HuH-7.5 (cell line): ENCODE results near the gene BTD.

ENCODE experiments used
- DNase-seq: peaks from one replicate; pipeline ENCODE4 v3.0.0; 2011; ENCODE audit warnings: low spot score

Gene BTD

DNA sequence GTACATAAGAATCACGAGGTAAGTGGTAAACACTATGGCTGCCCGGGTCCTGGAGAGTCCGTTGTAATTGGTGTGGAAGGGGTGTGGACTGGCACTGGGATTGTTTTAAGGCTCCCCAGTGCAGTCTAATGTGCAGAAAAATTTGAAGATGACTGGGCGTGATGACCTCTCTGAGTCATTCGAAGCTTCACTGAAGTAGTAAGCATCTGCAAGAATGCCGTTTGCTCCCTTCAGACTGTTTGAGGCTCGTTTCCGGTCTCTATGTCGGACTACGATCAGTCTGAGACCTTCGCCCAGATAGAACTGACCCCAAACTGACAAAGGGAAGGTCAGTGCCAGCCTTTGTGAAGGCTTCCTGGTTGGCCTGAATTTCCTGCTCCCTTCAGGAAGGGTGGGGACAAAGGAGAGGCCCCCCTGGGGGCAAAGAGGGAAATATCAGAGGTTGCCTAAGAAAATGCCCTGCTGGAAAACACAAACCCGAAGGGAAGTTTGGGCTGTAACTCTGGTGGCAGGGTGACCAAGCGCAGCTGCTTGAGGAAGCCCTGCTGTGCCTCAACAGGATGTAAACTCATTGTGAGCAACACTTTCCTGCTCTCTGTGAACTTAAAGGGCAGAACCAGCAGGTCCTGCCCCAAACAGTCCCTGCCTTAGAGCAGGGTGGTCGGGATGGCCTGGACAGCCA, 34.6 kb downstream of the BTD start:
- no peak for DNase-seq

DNA sequence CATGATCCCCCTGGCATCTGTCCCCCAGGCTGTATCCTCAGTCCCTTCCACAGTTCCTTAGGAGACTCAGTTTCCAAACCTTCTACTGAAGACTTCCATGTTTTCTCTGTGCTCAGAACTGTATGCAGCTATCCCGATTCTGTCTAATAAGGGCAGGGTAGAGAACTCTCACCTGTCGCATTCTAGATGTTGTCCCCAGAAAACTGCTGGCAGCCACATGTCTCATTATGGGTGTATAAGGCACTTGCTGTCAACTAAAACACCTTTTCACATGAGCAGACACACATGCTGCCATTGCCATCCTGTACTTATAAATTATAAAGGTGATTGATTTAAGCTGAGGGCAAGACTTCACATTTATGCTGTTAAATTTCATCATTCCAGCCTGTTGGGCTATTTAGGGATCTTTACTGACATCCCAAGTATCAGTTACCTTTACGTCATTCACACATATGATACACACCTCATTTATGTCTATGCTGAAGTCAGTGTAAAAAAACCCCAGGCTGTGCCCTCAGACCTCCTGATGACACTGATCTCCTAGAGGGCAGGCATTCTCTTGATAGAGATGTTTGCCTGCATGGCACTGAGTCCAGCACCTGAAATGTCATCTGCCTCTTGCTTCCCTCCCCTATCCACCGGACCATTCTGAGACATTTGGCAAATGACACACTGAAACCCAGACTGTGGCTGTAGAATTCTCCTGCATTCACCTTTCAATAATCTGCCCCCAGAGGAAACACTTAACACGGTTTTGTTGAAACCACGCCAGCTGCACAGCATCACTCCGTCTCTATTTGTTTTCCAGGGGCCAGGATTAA, 35.8 kb downstream of the BTD start:
- DNase-seq: no peak

DNA sequence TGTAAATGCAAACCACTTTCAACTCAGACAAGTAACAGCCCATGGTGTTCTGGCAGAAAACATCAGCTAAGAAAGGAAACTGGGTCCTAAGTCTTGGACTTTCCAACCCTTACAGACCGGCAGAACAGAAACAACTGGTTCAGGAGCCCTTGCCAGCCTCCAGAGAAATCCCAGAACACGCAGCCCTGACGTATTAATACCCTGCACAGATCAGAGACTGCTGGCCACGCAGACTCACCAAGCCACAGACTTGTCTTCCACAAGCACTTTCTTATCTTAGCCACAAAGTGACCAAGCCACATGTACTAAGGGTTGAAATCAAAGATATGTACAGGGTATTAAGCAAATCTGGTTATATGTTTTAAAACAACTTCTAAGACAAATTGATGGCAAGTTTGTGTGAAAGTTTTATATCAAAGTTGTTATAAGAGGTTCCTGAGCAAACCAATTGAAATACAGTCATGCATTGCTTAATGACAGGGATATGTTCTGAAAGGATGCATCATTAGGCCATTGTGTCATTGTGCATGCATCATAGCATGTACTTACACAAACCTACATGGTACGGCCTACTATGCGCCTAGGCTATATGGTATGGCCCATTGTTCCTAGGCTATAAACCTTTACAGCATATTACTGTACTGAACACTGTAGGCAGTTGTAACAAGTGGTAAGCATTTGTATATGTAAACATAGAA, 36.8 kb downstream of the BTD start:
- DNase-seq: no peak

GRCh38 chr3:15638891-15639262, 37.3 kb downstream of the BTD start:
- DNase-seq: no peak

GRCh38 chr3:15645246-15645645, 43.7 kb downstream of the BTD start:
- DNase-seq: no peak

DNA sequence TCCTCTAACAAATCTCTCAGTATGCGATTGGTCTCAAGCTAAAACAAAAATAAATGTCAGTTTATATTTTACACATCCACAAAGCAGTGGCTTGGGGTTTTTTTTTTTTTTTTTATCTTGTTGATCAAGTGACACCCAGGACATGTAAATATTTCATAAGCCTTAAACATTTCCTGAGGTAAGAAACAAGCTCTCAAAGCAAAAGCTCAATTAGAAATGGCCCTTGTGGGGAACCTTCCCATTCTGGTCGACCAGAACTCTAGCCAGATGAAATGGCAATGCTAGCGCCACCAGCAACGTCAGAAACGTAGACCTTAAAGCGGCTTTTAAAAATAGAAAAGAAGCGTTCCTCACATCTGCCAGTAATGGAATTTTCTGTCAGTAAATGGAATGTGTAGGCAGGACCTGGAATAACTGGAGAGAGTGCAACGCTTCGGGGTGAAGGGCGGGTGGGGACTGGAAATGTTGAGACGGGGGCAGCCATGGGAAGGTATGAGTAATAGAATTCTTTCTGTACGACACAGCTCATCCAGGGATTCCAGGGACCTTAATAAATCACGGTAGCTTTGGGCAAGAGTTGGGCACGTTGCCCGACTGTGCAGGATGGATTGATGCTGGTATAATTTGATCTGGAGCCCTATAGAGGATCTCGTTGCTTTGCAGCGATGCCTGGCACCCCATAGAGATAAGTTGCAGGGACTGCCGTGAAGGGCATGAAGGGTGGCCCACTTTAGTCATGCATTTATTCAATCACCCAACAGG, 44.4 kb downstream of the BTD start:
- no peak for DNase-seq

DNA sequence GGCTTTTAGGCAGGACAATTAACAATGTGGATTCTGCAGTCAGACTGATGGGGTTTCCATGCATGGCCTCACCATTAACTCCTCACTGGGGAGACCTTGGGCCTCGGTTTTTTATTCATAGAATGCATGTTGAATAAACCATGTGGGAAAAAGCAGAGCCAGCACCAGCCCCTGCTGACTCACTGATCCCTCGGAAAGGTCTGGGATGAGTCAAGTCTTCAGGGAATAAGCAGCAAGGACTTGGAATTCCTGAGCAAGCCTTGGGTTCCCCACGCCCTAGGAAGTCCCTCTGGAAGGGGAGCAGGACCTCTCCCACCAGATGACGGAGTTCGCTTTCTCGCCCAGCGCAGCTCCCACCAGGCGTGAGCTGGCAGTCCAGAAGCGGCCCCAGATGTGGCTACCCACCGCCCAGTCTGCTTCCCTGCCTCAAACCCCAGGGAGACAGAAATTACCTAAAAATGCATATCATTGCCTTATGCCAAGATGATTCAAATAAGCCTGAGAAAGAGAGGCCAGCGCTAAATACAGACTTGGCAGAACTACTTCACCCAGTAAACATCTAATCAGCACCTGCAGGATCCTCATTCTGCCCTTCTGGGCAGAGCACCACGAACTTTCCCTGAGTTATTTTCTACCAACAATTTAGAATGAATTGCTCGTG, 45.4 kb downstream of the BTD start:
- DNase-seq: no peak

DNA sequence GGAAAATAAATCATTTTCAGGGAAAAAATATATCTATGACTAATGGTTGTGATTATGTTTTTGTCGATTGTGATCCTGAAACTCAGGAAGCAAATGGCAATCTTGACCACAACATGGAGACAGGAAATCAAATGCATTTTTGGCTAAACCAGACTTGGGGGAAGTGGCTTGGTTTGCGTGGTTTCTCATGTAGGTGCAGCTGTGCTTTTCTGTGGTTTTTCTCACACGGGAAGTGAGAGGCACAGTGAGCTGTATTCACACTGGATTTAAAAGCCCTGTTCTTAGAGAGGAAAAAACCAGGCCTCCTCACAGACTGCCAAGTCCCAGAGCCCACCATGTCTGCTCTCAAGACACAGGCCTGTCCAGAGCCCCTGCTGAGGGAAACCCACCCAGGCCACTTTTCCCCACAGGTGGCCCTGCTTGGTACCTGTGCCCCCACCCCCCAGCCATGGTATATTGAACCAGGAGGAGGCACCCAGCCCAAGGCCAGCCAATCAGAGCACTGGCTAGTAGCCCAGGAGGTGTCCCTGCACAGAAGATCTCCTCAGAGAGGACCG, 46.1 kb downstream of the BTD start:
- DNase-seq: no peak

DNA sequence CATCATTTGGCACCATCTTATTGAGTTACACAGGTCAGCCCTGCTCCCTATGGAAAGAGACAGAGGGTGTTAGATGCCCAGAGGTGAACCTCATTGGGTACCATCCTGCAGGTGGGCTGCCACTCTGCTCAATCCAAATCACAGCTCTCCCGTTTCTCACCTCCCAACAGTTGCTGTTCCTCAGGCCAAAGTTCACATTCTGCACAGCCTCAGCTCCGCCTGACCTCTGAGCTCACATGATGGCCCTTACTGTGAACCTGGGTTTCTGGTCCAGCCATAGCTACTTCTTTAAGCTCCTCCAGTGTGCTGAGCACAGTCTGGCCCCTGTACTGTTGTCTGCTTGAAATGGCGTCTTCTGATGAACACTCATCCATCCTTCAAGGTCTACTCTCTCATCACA, 47.8 kb downstream of the BTD start:
- no peak for DNase-seq

DNA sequence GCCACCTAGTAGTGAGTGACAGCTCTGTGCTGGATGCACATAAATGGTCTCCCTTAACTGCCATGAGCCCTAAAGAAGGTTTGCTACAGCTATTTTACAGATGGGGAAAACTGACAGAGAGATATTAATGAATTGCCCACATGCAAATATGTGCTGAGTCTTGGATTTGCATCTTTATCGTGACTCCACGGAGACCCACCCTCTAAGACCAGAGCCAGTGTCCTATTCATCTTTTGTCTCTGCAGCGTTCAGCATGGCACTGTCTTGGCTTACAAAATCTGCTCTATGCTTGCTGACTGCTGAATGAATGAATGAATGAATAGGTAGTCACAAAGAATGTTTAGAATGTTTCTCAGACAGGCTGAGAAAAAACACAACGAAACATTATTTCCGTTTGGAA, 48.3 kb downstream of the BTD start:
- DNase-seq: no peak

DNA sequence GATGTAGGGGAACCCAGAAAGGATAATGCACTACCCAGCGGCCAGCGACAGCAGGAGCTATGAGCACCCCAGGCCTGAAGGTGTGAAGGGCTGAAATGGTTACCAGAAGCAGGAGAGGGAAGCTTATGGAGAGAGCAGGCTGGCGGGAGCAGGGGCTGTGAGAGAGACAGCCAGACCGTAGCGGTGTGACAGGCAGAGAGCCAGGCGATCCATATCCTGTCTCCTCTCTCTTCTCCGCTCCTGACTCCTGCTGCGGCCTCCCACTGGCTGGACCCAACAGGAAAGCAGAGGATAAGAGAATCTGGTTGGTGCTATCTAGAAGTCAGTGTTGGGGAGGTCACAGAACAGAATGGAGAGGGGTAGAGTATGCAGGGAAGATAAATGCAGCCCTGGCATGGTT, 49.9 kb downstream of the BTD start:
- no peak for DNase-seq

DNA sequence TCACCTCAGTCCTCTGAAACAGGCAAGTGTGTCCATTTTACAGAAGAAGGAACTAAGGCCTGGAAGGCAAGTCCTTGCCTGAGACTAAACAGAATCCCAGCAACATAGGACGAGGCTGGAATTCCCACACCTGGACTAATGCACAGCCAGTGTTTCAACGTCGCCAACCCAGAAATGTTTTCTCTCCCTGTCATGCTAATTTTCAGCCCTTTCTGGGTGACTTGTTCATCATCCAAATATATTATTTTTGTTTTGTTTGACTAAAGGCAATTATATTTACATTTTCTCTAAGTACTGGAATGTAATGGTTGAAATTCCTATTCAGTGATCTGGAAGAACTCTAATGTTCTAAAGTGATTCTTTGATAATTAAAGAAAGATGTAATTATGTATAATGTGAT, 51.8 kb downstream of the BTD start:
- no peak for DNase-seq

DNA sequence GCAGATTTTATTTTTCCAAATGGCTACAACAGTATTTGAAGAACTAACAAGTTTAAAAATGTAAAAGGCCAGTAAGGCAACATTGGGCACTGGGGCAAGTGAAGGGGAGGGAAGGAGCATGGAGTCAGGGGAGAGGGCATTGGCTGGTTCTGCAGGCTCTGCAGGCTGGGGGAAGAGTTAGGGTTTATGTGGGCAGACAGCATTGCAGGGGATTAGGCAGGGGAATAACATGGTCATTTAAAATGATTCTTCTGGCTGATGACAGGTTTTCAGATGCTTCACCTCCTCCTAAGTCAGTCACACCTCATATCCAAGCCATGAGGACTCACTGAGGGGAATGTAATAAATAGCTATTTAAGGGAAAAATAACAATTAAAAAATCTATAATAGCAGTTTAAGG, 52.6 kb downstream of the BTD start:
- DNase-seq: no peak

DNA sequence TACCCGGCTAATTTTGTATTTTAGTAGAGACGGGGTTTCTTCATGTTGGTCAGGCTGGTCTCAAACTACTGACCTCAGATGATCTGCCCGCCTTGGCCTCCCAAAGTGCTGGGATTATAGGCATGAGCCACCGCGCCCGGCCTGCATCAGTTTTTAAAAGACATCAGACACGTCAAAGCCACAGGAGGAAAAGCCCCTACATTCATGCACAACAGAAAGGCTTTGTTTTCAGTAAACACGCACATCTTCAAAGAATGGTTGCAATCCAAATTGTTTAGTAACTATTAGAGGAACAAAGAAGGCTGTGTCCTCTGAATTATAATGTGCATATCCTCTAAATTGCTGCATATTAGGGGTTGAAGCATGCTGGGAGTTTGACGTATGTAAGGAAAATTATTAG, 53.3 kb downstream of the BTD start:
- no peak for DNase-seq

- no peak for DNase-seq
Observed at GRCh38 chr3:15656342-15656741, 54.8 kb downstream of the BTD start.

DNA sequence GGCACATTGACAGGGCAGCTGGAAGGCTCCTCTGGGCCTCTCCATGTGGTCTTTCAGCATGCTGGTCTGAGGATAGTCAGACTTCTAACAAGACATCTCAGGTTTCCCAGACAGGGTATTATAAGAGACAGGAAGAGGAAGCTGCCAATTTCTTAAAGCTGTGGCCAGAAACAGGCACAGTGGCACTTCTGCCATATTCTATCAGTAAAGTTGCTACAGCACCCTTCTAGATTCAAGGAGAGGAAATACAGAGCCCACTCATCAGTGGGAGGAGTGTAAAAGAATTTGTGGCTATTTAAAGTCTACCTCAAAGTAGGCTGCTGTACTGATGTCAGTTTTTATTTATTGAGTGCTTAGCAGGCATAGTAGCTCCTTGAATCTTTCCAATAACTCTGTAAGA, 55.5 kb downstream of the BTD start:
- DNase-seq: no peak

DNA sequence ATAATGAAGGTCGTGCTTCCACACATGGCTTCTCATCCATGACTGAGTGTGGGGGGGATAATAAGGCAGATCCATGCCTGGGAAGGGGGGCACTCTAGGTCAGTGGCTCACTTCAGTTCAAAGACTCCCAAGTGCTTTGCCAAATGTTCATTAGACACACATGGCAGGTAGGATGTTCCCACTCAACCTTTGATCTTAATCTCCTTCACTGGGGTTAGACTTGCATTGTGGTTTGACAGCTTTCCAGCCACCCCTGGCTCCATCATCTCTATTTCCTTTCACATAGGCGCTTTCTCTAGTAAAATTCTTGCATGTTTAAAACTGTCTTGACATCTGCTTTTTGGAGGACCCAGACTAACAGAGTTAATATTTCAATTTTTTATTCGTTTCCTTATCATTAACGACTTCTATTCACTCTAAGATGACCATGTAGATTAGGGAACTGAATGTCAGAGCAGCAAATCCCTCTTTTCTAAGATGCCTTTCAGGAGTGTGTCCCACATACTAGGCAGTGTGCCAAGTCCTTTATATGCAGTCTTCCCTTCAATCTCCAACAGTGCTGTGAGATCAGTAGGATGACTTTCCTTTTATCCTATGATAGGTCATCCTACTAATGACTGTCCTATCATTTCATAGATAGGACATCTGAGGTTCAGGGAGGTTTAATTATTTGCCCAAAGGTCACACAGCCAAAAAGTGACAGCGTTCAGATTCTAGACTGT, 57.9 kb downstream of the BTD start:
- no peak for DNase-seq

- no peak for DNase-seq
Observed at GRCh38 chr3:15660055-15660935, 58.8 kb downstream of the BTD start.

GRCh38 chr3:15664144-15664543, 62.6 kb downstream of the BTD start:
- no peak for DNase-seq
